ENCODE measurements around the gene COQ10B. TPM values are rescaled to one million over a fixed set of nuclear protein-coding genes. Genes with fewer than 3 reads are reported as not detected.

Gene COQ10B
- total RNA-seq, 1 donor from 2014 or later, result 33.9 TPM

- Mint-ChIP-seq H3K27me3 (ENCODE audit: low read depth) (no peaks in the 10 kb centered on the region), H3K36me3 (ENCODE audit: low read depth) (peaks cover 23% of the 10 kb centered on the region), H3K9me3 (ENCODE audit: low read depth) (no peaks in the 10 kb centered on the region), H3K4me3 (ENCODE audit: unreplicated experiment) (no peak overlapping the region), H3K27ac (ENCODE audit: unreplicated experiment) (no peak overlapping the region), H3K4me1 (ENCODE audit: low read depth) (peaks cover 14% of the 10 kb centered on the region)
- DNase-seq (ENCODE audit: low spot score), result no peak
- no peak for TF ChIP-seq CTCF (IDR thresholded peaks at IDR 0.05)
Measured at GRCh38 chr2:197419438-197419837, 33.9 kb upstream of the COQ10B start.

GRCh38 chr2:197423307-197423706, 30.0 kb upstream of the COQ10B start:
- Mint-ChIP-seq H3K36me3 (ENCODE audit: low read depth) (peaks cover 8% of the 10 kb centered on the region), H3K4me3 (ENCODE audit: unreplicated experiment) (no peak overlapping the region), H3K4me1 (ENCODE audit: low read depth) (peaks cover 24% of the 10 kb centered on the region), H3K27me3 (ENCODE audit: low read depth) (no peaks in the 10 kb centered on the region), H3K27ac (ENCODE audit: unreplicated experiment) (peak overlapping the region; percentile 57), H3K9me3 (ENCODE audit: low read depth) (no peaks in the 10 kb centered on the region)
- no peak for DNase-seq (ENCODE audit: low spot score)
- no peak for TF ChIP-seq CTCF (IDR thresholded peaks at IDR 0.05)

GRCh38 chr2:197425550-197425949, 27.8 kb upstream of the COQ10B start:
- Mint-ChIP-seq H3K4me1 (ENCODE audit: low read depth) (peaks cover 44% of the 10 kb centered on the region), H3K27me3 (ENCODE audit: low read depth) (no peaks in the 10 kb centered on the region), H3K27ac (ENCODE audit: unreplicated experiment) (peak overlapping the region; percentile 1), H3K4me3 (ENCODE audit: unreplicated experiment) (no peak overlapping the region), H3K36me3 (ENCODE audit: low read depth) (peaks cover 6% of the 10 kb centered on the region), H3K9me3 (ENCODE audit: low read depth) (no peaks in the 10 kb centered on the region)
- DNase-seq (ENCODE audit: low spot score), result no peak
- no peak for TF ChIP-seq CTCF (IDR thresholded peaks at IDR 0.05)

- H3K27ac Mint-ChIP-seq (ENCODE audit: unreplicated experiment), result no peak overlapping the region
- H3K27me3 Mint-ChIP-seq (ENCODE audit: low read depth), result no peaks in the 10 kb centered on the region
- no peak for TF ChIP-seq CTCF (IDR thresholded peaks at IDR 0.05)
- DNase-seq (ENCODE audit: low spot score), result no peak
- H3K9me3 Mint-ChIP-seq (ENCODE audit: low read depth), result no peaks in the 10 kb centered on the region
- no peak overlapping the region for H3K4me3 Mint-ChIP-seq (ENCODE audit: unreplicated experiment)
- H3K36me3 Mint-ChIP-seq (ENCODE audit: low read depth), result peaks cover 1% of the 10 kb centered on the region
- H3K4me1 Mint-ChIP-seq (ENCODE audit: low read depth), result peaks cover 56% of the 10 kb centered on the region
Measured at GRCh38 chr2:197426723-197427603, 26.4 kb upstream of the COQ10B start.

GRCh38 chr2:197427986-197428385, 25.4 kb upstream of the COQ10B start:
- no peak for TF ChIP-seq CTCF (IDR thresholded peaks at IDR 0.05)
- DNase-seq (ENCODE audit: low spot score), result no peak
- Mint-ChIP-seq H3K4me3 (ENCODE audit: unreplicated experiment) (no peak overlapping the region), H3K4me1 (ENCODE audit: low read depth) (peaks cover 66% of the 10 kb centered on the region), H3K36me3 (ENCODE audit: low read depth) (no peaks in the 10 kb centered on the region), H3K9me3 (ENCODE audit: low read depth) (no peaks in the 10 kb centered on the region), H3K27ac (ENCODE audit: unreplicated experiment) (no peak overlapping the region), H3K27me3 (ENCODE audit: low read depth) (no peaks in the 10 kb centered on the region)
